ENCODE data around the gene CLEC2A. TPM values are rescaled to one million over a fixed set of nuclear protein-coding genes. Genes with fewer than 3 reads are reported as not detected.

Gene CLEC2A
- polyA plus RNA-seq, 3 donors = not detected

DNA sequence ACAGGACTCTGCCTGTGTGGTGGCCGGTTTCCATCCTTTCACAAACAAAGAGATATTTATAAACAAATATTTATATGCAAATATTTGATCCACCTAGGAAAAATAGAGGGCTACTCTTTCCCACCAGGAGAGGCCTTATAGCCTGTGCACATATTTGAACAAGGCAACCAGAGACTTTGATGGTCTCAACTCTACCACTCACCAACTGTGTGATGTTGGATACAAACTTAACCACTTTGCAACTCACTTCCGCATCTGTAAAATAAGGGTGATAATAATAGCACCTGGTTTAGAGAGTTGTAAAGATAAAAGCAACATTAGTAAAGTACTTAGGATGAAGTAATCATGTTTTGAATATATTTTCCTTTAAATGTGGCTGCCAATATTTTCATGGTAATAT lies 37.5 kb upstream of the CLEC2A start:
- Histone ChIP-seq H3K4me2 (replicated peaks; ENCODE audit: extremely low read depth, low read length, poor library complexity, severe bottlenecking) (peak overlapping the region; percentile 72), H2AFZ (ENCODE audit: insufficient read depth, low read depth, low read length, poor library complexity, severe bottlenecking) (no peak overlapping the region), H3K4me1 (ENCODE audit: control insufficient read depth in 1 of 2, insufficient read depth in 2 of 2, low read length in 2 of 2) (peaks cover 33 to 50% of the 10 kb centered on the region in 2 donors), H3K27ac (ENCODE audit: low read depth in 1 of 2, low read length in 2 of 2) (no peak overlapping the region), H3K79me2 (ENCODE audit: insufficient read depth, low read length) (peaks cover 90% of the 10 kb centered on the region), H3K36me3 (replicated peaks in 1 of 2; ENCODE audit: control insufficient read depth in 1 of 2, insufficient read depth in 2 of 2, low read length in 2 of 2) (peaks cover 0 to 13% of the 10 kb centered on the region in 2 donors), H3K9ac (ENCODE audit: insufficient read depth, low read length, poor library complexity, severe bottlenecking) (peak overlapping the region; percentile 2), H3K9me3 (replicated peaks in 1 of 2; ENCODE audit: control insufficient read depth in 1 of 2, insufficient read depth in 1 of 2, low read length in 2 of 2) (no peaks in the 10 kb centered on the region), H3K27me3 (ENCODE audit: control insufficient read depth in 2 of 2, insufficient read depth in 2 of 2, low read length in 2 of 2) (no peaks in the 10 kb centered on the region), H4K20me1 (ENCODE audit: insufficient read depth, low read length) (peaks cover 26% of the 10 kb centered on the region), H3K4me3 (replicated peaks in 1 of 3; ENCODE audit: low read depth in 2 of 3, low read length in 3 of 3) (peak overlapping the region; percentile 30 to 98 (median 86))
- intact Hi-C loops (cut with micrococcal nuclease) = loop anchor here in 1 of 2 donors (10.0 kb wide), 1 partner anchor 55 kb away; no protein-coding TSS in a partner anchor
- Mint-ChIP-seq H3K36me3 (peaks cover 36 to 46% of the 10 kb centered on the region in 2 donors), H3K27ac (peak overlapping the region in 1 of 7 donors; percentile 33), H3K27me3 (ENCODE audit: low read depth in 3 of 3) (peaks cover 0 to 2% (median 0%) of the 10 kb centered on the region in 3 donors), H3K9me3 (peaks cover 0 to 3% (median 0%) of the 10 kb centered on the region in 7 donors), H3K4me3 (peak overlapping the region in 1 of 2 donors; percentile 4), H3K4me1 (peaks cover 50% of the 10 kb centered on the region)
- TF ChIP-seq, protein P1, sequence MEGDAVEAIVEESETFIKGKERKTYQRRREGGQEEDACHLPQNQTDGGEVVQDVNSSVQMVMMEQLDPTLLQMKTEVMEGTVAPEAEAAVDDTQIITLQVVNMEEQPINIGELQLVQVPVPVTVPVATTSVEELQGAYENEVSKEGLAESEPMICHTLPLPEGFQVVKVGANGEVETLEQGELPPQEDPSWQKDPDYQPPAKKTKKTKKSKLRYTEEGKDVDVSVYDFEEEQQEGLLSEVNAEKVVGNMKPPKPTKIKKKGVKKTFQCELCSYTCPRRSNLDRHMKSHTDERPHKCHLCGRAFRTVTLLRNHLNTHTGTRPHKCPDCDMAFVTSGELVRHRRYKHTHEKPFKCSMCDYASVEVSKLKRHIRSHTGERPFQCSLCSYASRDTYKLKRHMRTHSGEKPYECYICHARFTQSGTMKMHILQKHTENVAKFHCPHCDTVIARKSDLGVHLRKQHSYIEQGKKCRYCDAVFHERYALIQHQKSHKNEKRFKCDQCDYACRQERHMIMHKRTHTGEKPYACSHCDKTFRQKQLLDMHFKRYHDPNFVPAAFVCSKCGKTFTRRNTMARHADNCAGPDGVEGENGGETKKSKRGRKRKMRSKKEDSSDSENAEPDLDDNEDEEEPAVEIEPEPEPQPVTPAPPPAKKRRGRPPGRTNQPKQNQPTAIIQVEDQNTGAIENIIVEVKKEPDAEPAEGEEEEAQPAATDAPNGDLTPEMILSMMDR (IDR thresholded peaks at IDR 0.05) = no peak
- DNase-seq = no peak
- no CpG with 5 or more reads among the region's 2 CpGs for WGBS (ENCODE audit: insufficient coverage)

DNA sequence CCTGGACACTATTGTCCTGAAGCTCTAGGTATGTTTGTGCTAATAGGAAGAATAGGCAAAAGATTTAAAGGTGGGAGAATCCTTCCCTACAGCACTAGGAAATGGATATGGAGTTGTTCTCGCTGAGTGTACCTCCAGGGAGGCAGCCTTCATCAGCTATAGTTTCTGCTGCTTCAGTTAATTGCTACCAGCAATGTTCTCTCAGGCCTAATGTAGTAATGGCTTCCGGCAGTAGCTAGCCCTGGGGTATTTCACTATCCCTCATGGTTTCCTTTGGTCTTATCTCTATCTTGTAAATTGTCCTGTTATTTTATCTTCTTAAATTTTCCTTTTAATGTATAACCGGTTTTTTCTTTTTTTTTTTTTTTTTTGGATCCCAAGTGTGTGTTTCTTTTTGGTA lies 29.7 kb upstream of the CLEC2A start:
- peak overlapping the region in 1 of 2 donors; percentile 52 for H3K27ac ChIP-seq (ENCODE audit: low read depth in 1 of 2, low read length in 2 of 2)
- no peaks in the 10 kb centered on the region for H3K36me3 ChIP-seq (replicated peaks in 1 of 2; ENCODE audit: control insufficient read depth in 1 of 2, insufficient read depth in 2 of 2, low read length in 2 of 2)
- Mint-ChIP-seq H3K27ac (peak overlapping the region in 2 of 7 donors; percentile 14 to 71), H3K27me3 (ENCODE audit: low read depth in 3 of 3) (no peaks in the 10 kb centered on the region), H3K36me3 (peaks cover 1 to 4% of the 10 kb centered on the region in 2 donors), H3K4me3 (no peak overlapping the region), H3K4me1 (peaks cover 55% of the 10 kb centered on the region), H3K9me3 (no peaks in the 10 kb centered on the region)
- H3K27me3 ChIP-seq (ENCODE audit: control insufficient read depth in 2 of 2, insufficient read depth in 2 of 2, low read length in 2 of 2) = no peaks in the 10 kb centered on the region
- H3K4me3 ChIP-seq (replicated peaks in 1 of 3; ENCODE audit: low read depth in 2 of 3, low read length in 3 of 3) = no peak overlapping the region
- H3K4me1 ChIP-seq (ENCODE audit: control insufficient read depth in 1 of 2, insufficient read depth in 2 of 2, low read length in 2 of 2) = peaks cover 49 to 73% of the 10 kb centered on the region in 2 donors
- H3K9me3 ChIP-seq (replicated peaks in 1 of 2; ENCODE audit: control insufficient read depth in 1 of 2, insufficient read depth in 1 of 2, low read length in 2 of 2) = no peaks in the 10 kb centered on the region
- no peak for DNase-seq
- peaks cover 29% of the 10 kb centered on the region for H3K79me2 ChIP-seq (ENCODE audit: insufficient read depth, low read length)
- TF ChIP-seq, protein P1 (IDR thresholded peaks at IDR 0.05) = no peak
- no peak overlapping the region for H3K9ac ChIP-seq (ENCODE audit: insufficient read depth, low read length, poor library complexity, severe bottlenecking)
- intact Hi-C loops (cut with micrococcal nuclease) = loop anchor here in 1 of 2 donors (2.0 kb wide), 1 partner anchor 15 kb away; no protein-coding TSS in a partner anchor
- peak overlapping the region; percentile 41 for H2AFZ ChIP-seq (ENCODE audit: insufficient read depth, low read depth, low read length, poor library complexity, severe bottlenecking)
- H3K4me2 ChIP-seq (replicated peaks; ENCODE audit: extremely low read depth, low read length, poor library complexity, severe bottlenecking) = no peak overlapping the region
- no peaks in the 10 kb centered on the region for H4K20me1 ChIP-seq (ENCODE audit: insufficient read depth, low read length)
- WGBS (ENCODE audit: insufficient coverage) = no CpG with 5 or more reads among the region's 3 CpGs
